HT-29 (cell line): Measurements from ENCODE around the gene FBXL15. TPM values are rescaled to one million over a fixed set of nuclear protein-coding genes. Genes with fewer than 3 reads are reported as not detected.
"Not testable (repeated sequence)": the region's sequence is repeated elsewhere in the genome, so short reads cannot be mapped to it uniquely, and the experiment has no call there.

ENCODE experiments used
- DNase-seq: peaks from one replicate; pipeline ENCODE4 v3.0.0-alpha.2; 2015; ENCODE audit warnings: low spot score
- small RNA-seq: library from RNA; depleted of rRNA; stranded (forward); fragments of <200 nt; gene quantifications from one replicate; pipeline ENCODE3, GENCODE V24; 2014
- total RNA-seq: library from RNA; depleted of rRNA; stranded (reverse); fragments of >200 nt; shearing (Covaris generic); gene quantifications from 2 replicates; pipeline ENCODE4 v1.2.3, GENCODE V29; 2014; rRNA removed

The FBXL15 gene
- total RNA-seq, 1 experiment from 2014 or later: 25.5 TPM

GRCh38 chr10:102453502-102453901 lies 32.9 kb downstream of the FBXL15 start:
- no peak for DNase-seq

GRCh38 chr10:102454662-102455487 lies 34.2 kb downstream of the FBXL15 start:
- not testable (repeated sequence) for DNase-seq

GRCh38 chr10:102455893-102456471 lies 35.3 kb downstream of the FBXL15 start:
- no peak for DNase-seq

GRCh38 chr10:102457591-102458150 lies 37.0 kb downstream of the FBXL15 start:
- DNase-seq: no peak

GRCh38 chr10:102458656-102459055 lies 38.0 kb downstream of the FBXL15 start:
- DNase-seq: no peak

GRCh38 chr10:102460836-102461186 lies 40.2 kb downstream of the FBXL15 start:
- DNase-seq: no peak

GRCh38 chr10:102461187-102462054 lies 40.8 kb downstream of the FBXL15 start:
- peak; percentile 97 for DNase-seq

- DNase-seq: no peak
These were observed 41.9 kb downstream of the FBXL15 start for GRCh38 chr10:102462512-102463054.

- no peak for DNase-seq
These were observed 43.3 kb downstream of the FBXL15 start for GRCh38 chr10:102463983-102464382.

- DNase-seq: no peak
These were observed 44.8 kb downstream of the FBXL15 start for GRCh38 chr10:102465466-102465865.

- no peak for DNase-seq
These were observed 46.7 kb downstream of the FBXL15 start for GRCh38 chr10:102467318-102467717.

GRCh38 chr10:102467971-102468438 lies 47.4 kb downstream of the FBXL15 start:
- no peak for DNase-seq

- DNase-seq: no peak
These were observed 48.0 kb downstream of the FBXL15 start for GRCh38 chr10:102468683-102469082.

- DNase-seq: no peak
These were observed 50.2 kb downstream of the FBXL15 start for GRCh38 chr10:102470579-102471546.

Small RNA genes lying within 50 kb of the gene (small RNA-seq; reads per million reads assigned to genes)
- gene MIR146B: 3.6 reads per million, percentile 78 among the genes with 10 or more reads in this experiment

Other genes starting within 250 kb of the FBXL15 start
- 0.15 and 0.16 TPM in 2 replicates for gene ELOVL3, start 194.5 kb upstream of the FBXL15 start, total RNA-seq
- not detected in 2 replicates for gene PITX3, start 179.3 kb upstream of the FBXL15 start, total RNA-seq
- gene GBF1, start 175.3 kb upstream of the FBXL15 start, total RNA-seq: 28.6 and 32.5 TPM in 2 replicates
- gene NFKB2, start 25.1 kb upstream of the FBXL15 start, total RNA-seq: 27.5 and 38.4 TPM in 2 replicates
- 0.18 and 0.47 TPM in 2 replicates for gene PSD, start 2.1 kb upstream of the FBXL15 start, total RNA-seq
- 37.0 and 38.6 TPM in 2 replicates for gene CUEDC2, start 11.7 kb downstream of the FBXL15 start, total RNA-seq
- gene C10orf95, start 30.7 kb downstream of the FBXL15 start, total RNA-seq: 4.5 and 11.7 TPM in 2 replicates
- gene ACTR1A, start 81.9 kb downstream of the FBXL15 start, total RNA-seq: 65.8 and 66.2 TPM in 2 replicates
- gene SUFU, start 83.1 kb downstream of the FBXL15 start, total RNA-seq: 1.8 and 2.0 TPM in 2 replicates
- 81.2 and 82.3 TPM in 2 replicates for gene TRIM8, start 223.6 kb downstream of the FBXL15 start, total RNA-seq